Mucosa of descending colon (tissue), 3 donors: Measurements from ENCODE around the gene DST. TPM values are rescaled to one million over a fixed set of nuclear protein-coding genes. Genes with fewer than 3 reads are reported as not detected.

Experiments
- ATAC-seq: fragments of 200-7000 bp; cut with Tn5 transposase; one replicate; pipeline ENCODE4 v1.9.1; 2020; ENCODE audit warnings: mild to moderate bottlenecking, moderate library complexity
- DNase-seq, 3 donors: peaks; one replicate each; pipeline ENCODE4 v3.0.0-alpha.2; 2020
- H3K36me3 ChIP-seq: fragments of 200-600 bp; one replicate; pipeline ENCODE4 v1.8.0; 2021; ENCODE audit warnings: low read depth, mild to moderate bottlenecking
- H3K4me1 ChIP-seq: fragments of 200-600 bp; one replicate; pipeline ENCODE4 v1.8.0; 2021; ENCODE audit warnings: low read depth, mild to moderate bottlenecking
- H3K4me3 ChIP-seq: fragments of 200-600 bp; one replicate; pipeline ENCODE4 v1.8.0; 2021; ENCODE audit warnings: mild to moderate bottlenecking
- H3K9me3 ChIP-seq: fragments of 200-600 bp; one replicate; pipeline ENCODE4 v1.8.0; 2021; ENCODE audit warnings: mild to moderate bottlenecking
- intact Hi-C, 2 donors: fragments of 100-400 bp; cut with DNase I in 1 of 2; cut with micrococcal nuclease in 1 of 2; formaldehyde crosslinking; loops; one replicate each; pipeline versions ENCODE4 v1.11.0 to v1.11.1; 2022; cut with DNase I, micrococcal nuclease
- total RNA-seq, 3 donors: library from RNA; stranded (reverse); fragmentation: NEBNext Ultra II Directional in 2 of 3; extraction: Animal tissue kit (Norgen Biotek cat#: 25700) in 2 of 3; gene quantifications; one replicate each; pipeline versions ENCODE4 v1.2.1 to v1.2.4, GENCODE V29; 2021 to 2023
- TF ChIP-seq, protein P1 (sequence below): fragments of 200-600 bp; IDR thresholded peaks from one replicate; pipeline ENCODE4 v1.8.0; 2022; ENCODE audit warnings: antibody characterized with exemption, mild to moderate bottlenecking
- donor health status: DM: no; HTN: no; CAD: no; lungs with moderate emphysema.
- donor health status: DM: no; HTN: no; CAD: no.
- donor health status: DM: no; HTN: yes; CAD: no.

Gene DST
- total RNA-seq, 3 donors from 2014 or later, result 208 to 580 (median 356) TPM

DNA sequence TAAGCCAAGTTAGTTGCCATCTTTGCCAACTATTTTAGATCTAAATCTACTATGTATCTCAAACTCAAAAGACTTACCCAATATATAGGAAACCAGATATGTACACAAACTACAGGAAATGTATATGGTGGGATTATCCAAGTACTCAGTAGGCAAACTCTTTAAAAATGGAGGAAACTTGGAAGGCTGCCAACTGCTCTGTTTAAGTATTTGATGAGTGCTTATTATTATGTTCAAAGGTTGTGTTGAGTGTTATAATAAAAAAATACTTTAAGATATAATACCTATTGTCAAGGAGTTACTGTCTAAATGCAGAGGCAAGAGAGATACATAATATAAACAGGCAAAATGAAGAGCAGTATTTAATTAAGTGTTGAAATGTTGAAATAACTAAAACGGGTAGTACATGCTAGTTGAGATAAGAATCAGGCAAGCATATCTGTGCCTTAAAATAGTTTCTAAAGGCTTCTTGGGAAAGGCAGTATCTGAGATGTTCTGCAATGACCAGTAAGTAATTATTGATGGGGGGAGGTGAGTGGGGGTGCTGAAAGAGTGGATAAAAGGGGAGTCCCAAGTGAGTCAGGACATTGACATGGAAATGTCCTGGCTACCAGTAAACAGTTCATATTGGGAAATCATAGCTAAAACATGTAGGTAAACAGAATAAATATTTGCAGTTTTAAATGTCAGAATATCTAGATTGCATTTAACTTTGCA lies 6.5 kb upstream of the DST start:
- H3K36me3 ChIP-seq, result no peaks in the 10 kb centered on the region
- peaks cover 15% of the 10 kb centered on the region for H3K4me1 ChIP-seq
- TF ChIP-seq, protein P1, sequence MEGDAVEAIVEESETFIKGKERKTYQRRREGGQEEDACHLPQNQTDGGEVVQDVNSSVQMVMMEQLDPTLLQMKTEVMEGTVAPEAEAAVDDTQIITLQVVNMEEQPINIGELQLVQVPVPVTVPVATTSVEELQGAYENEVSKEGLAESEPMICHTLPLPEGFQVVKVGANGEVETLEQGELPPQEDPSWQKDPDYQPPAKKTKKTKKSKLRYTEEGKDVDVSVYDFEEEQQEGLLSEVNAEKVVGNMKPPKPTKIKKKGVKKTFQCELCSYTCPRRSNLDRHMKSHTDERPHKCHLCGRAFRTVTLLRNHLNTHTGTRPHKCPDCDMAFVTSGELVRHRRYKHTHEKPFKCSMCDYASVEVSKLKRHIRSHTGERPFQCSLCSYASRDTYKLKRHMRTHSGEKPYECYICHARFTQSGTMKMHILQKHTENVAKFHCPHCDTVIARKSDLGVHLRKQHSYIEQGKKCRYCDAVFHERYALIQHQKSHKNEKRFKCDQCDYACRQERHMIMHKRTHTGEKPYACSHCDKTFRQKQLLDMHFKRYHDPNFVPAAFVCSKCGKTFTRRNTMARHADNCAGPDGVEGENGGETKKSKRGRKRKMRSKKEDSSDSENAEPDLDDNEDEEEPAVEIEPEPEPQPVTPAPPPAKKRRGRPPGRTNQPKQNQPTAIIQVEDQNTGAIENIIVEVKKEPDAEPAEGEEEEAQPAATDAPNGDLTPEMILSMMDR, result no peak
- ATAC-seq (peak; percentile 43), DNase-seq (peak in 1 of 3 donors; percentile 49)
- intact Hi-C loops, result no loop called here
- H3K9me3 ChIP-seq, result no peaks in the 10 kb centered on the region
- no peak overlapping the region for H3K4me3 ChIP-seq

- no peak overlapping the region for H3K4me3 ChIP-seq
- H3K4me1 ChIP-seq, result peaks cover 9% of the 10 kb centered on the region
- no peaks in the 10 kb centered on the region for H3K36me3 ChIP-seq
- H3K9me3 ChIP-seq, result no peaks in the 10 kb centered on the region
- ATAC-seq (no peak), DNase-seq (no peak)
- TF ChIP-seq, protein P1, result no peak
- intact Hi-C loops, result no loop called here
Measured at GRCh38 chr6:56647172-56647762, 4.6 kb upstream of the DST start.

DNA sequence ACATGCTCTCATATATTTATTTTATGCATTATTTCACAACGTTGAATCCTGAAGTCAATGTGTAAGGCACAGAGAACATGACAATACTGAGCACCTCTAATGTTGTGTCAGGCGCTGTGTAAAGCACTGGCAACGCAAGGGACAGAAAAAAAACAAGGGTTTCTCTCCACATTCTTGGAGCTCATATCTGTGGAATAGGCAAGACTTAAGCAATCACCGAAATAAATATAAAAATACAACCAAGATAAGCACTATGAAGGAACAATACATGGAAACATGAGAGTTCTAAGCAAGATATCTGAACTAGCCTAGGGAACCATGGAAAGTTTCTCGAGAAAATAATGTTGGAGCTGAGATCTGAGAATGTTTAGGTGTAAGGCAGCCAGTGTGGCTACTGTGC lies 1.7 kb upstream of the DST start:
- ATAC-seq, result no peak
- intact Hi-C loops, result loop anchor here in 1 of 2 donors (5.0 kb wide), 1 partner anchor 53 kb away; no protein-coding TSS in a partner anchor
- TF ChIP-seq, protein P1, result no peak
- H3K4me3 ChIP-seq, result no peak overlapping the region
- H3K9me3 ChIP-seq, result no peaks in the 10 kb centered on the region
- H3K4me1 ChIP-seq, result peaks cover 4% of the 10 kb centered on the region
- H3K36me3 ChIP-seq, result no peaks in the 10 kb centered on the region
- no peak for DNase-seq

- Histone ChIP-seq H3K9me3 (no peaks in the 10 kb centered on the region), H3K4me3 (no peak overlapping the region), H3K4me1 (no peaks in the 10 kb centered on the region), H3K36me3 (no peaks in the 10 kb centered on the region)
- intact Hi-C loops, result loop anchor here in 1 of 2 donors (5.0 kb wide), 1 partner anchor 54 kb away; no protein-coding TSS in a partner anchor
- ATAC-seq (no peak), DNase-seq (no peak)
- TF ChIP-seq, protein P1, result no peak
Measured at GRCh38 chr6:56643379-56644089, 845 bp upstream of the DST start.

DNA sequence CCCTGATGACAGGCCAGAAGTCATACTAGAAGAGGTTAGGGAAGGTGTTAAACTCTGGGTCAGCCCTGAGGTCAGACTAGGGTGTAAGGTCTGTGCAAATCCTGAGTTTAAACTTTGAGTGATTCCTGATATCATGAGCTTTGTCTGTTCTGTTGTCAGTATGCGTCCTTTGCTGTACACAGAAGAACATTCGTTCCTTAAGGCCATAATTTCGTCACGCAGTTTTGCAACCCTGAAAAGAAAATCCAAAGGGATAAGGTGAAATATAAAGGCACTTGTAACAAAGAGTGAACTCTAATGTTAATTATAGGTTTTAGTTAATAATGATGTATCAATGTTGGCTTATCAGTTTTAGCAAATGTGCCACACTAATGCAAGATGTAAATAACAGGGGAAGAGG lies 2.3 kb downstream of the DST start:
- Histone ChIP-seq H3K9me3 (no peaks in the 10 kb centered on the region), H3K4me1 (no peaks in the 10 kb centered on the region), H3K4me3 (no peak overlapping the region), H3K36me3 (no peaks in the 10 kb centered on the region)
- intact Hi-C loops, result loop anchor here in 1 of 2 donors (5.0 kb wide), 1 partner anchor 57 kb away; no protein-coding TSS in a partner anchor
- ATAC-seq (no peak), DNase-seq (no peak)
- TF ChIP-seq, protein P1, result no peak
